H1 (cell line): ENCODE measurements around the gene TMEM178B. TPM values are rescaled to one million over a fixed set of nuclear protein-coding genes. Genes with fewer than 3 reads are reported as not detected.

Experiments
- CTCF ChIA-PET: fragments of 300-600 bp; sonication (Branson Sonifier 250); formaldehyde crosslinking; loops from one replicate; lab custom pipeline; 2021; ENCODE audit not compliant: partially characterized antibody; lab: Charles Lee
- POLR2A ChIA-PET: fragments of 300-600 bp; sonication (Branson Sonifier 250); formaldehyde crosslinking; loops from one replicate; lab custom pipeline; 2021; ENCODE audit warnings: inconsistent platforms; ENCODE audit not compliant: partially characterized antibody; lab: Charles Lee
- DNase-seq, 2 experiments: peaks; one replicate each; pipeline versions ENCODE4 v3.0.0 to v3.0.0-alpha.2; 2010 to 2022; ENCODE audit warnings: low spot score in 2 of 2, low read depth in 1 of 2, mixed read lengths in 1 of 2
- FAIRE-seq: peaks from 2 replicates; lab custom pipeline; 2011; peaks lifted over from hg19 to GRCh38; lab: Jason Lieb, UNC
- H2AFZ ChIP-seq: 2 replicates; pipeline ENCODE4 v1.8.1; 2012; ENCODE audit warnings: low read length, inconsistent platforms
- H2AK5ac ChIP-seq: 2 replicates; pipeline ENCODE4 v1.6.1; 2013; ENCODE audit warnings: low read depth, low read length
- H2BK120ac ChIP-seq: replicated peaks from 2 replicates; pipeline ENCODE3; 2013; ENCODE audit warnings: low read depth, low read length, inconsistent platforms
- H2BK12ac ChIP-seq: 2 replicates; pipeline ENCODE4 v1.6.1; 2013; ENCODE audit warnings: low read depth, low read length
- H2BK15ac ChIP-seq: 2 replicates; pipeline ENCODE4 v1.6.1; 2013; ENCODE audit warnings: low read length
- H2BK20ac ChIP-seq: 2 replicates; pipeline ENCODE4 v1.6.1; 2013; ENCODE audit warnings: low read length
- H2BK5ac ChIP-seq: 2 replicates; pipeline ENCODE4 v1.6.1; 2013; ENCODE audit warnings: low read depth, low read length
- H3K14ac ChIP-seq: 2 replicates; pipeline ENCODE4 v1.6.1; 2013; ENCODE audit warnings: inconsistent platforms; ENCODE audit not compliant: insufficient read length
- H3K18ac ChIP-seq: 2 replicates; pipeline ENCODE4 v1.6.1; 2013; ENCODE audit warnings: low read length; ENCODE audit errors: extremely low read depth
- H3K23ac ChIP-seq: 2 replicates; pipeline ENCODE4 v1.6.1; 2013; ENCODE audit warnings: inconsistent platforms; ENCODE audit not compliant: insufficient read length
- H3K23me2 ChIP-seq: 2 replicates; pipeline ENCODE4 v1.6.1; 2013; ENCODE audit warnings: low read depth, low read length
- H3K27ac ChIP-seq: 2 replicates; pipeline ENCODE4 v1.6.1; 2011; ENCODE audit warnings: low read depth, low read length, inconsistent platforms
- H3K27me3 ChIP-seq, 4 experiments: replicated peaks in 1 of 4; 1 replicate in 1 of 4; 2 replicates in 3 of 4; pipeline versions ENCODE4 v1.6.1 to v1.8.1; 2011 to 2013; ENCODE audit warnings: low read length in 3 of 4, mild to moderate bottlenecking in 3 of 4, inconsistent platforms in 2 of 4, mixed read lengths in 2 of 4, moderate library complexity in 1 of 4; ENCODE audit not compliant: control insufficient read depth in 3 of 4, insufficient read depth in 3 of 4; ENCODE audit errors: extremely low read depth in 1 of 4
- H3K36me3 ChIP-seq, 4 experiments: 2 replicates each; pipeline versions ENCODE4 v1.6.1 to v1.8.1; 2011 to 2013; ENCODE audit warnings: mild to moderate bottlenecking in 4 of 4, low read length in 3 of 4, moderate library complexity in 2 of 4, control low read depth in 1 of 4, inconsistent platforms in 1 of 4; ENCODE audit not compliant: insufficient read depth in 4 of 4, control insufficient read depth in 2 of 4
- H3K4ac ChIP-seq: replicated peaks from 2 replicates; pipeline ENCODE3; 2013; ENCODE audit warnings: low read length, low read depth, mixed read lengths, inconsistent platforms; ENCODE audit not compliant: insufficient read length
- H3K4me1 ChIP-seq, 4 experiments: replicated peaks in 1 of 4; 1 replicate in 1 of 4; 2 replicates in 3 of 4; pipeline versions ENCODE4 v1.6.1 to v1.8.1; 2011 to 2013; ENCODE audit warnings: low read length in 3 of 4, inconsistent platforms in 2 of 4, mixed read lengths in 1 of 4; ENCODE audit not compliant: insufficient read depth in 4 of 4, control insufficient read depth in 3 of 4
- H3K4me2 ChIP-seq, 2 experiments: 2 replicates each; pipeline versions ENCODE4 v1.6.1 to v1.8.1; 2011 to 2013; ENCODE audit warnings: low read depth in 2 of 2, low read length in 2 of 2, control low read depth in 1 of 2, inconsistent platforms in 1 of 2, mild to moderate bottlenecking in 1 of 2; ENCODE audit not compliant: insufficient read depth in 1 of 2
- H3K4me3 ChIP-seq, 4 experiments: fragments of 200-600, 300-600 bp in 1 of 4; sonication (generic), shearing (Covaris generic), sonication (Bioruptor Twin) in 1 of 4; 2 replicates each; pipeline versions ENCODE4 v1.5.1 to v1.8.1; 2011 to 2016; ENCODE audit warnings: low read length in 4 of 4, low read depth in 3 of 4, control low read depth in 2 of 4, inconsistent platforms in 2 of 4, mild to moderate bottlenecking in 2 of 4, mixed read lengths in 1 of 4, moderate library complexity in 1 of 4; ENCODE audit not compliant: insufficient read depth in 2 of 4; ENCODE audit errors: extremely low read depth in 1 of 4
- H3K56ac ChIP-seq: replicated peaks from 2 replicates; pipeline ENCODE3; 2013; ENCODE audit warnings: low read depth, mild to moderate bottlenecking, mixed read lengths, low read length, inconsistent platforms; ENCODE audit not compliant: insufficient read length
- H3K79me1 ChIP-seq: 2 replicates; pipeline ENCODE4 v1.6.1; 2013; ENCODE audit warnings: low read depth, low read length, control low read depth
- H3K79me2 ChIP-seq, 2 experiments: 2 replicates each; pipeline versions ENCODE4 v1.6.1 to v1.8.1; 2012 to 2013; ENCODE audit warnings: low read length in 2 of 2, mild to moderate bottlenecking in 2 of 2, inconsistent platforms in 1 of 2; ENCODE audit not compliant: insufficient read depth in 2 of 2, control insufficient read depth in 1 of 2
- H3K9ac ChIP-seq, 4 experiments: replicated peaks in 1 of 4; 1 replicate in 1 of 4; 2 replicates in 3 of 4; pipeline versions ENCODE4 v1.6.1 to v1.8.1; 2011 to 2013; ENCODE audit warnings: low read depth in 3 of 4, low read length in 3 of 4, control low read depth in 2 of 4, mild to moderate bottlenecking in 2 of 4, moderate library complexity in 2 of 4, inconsistent platforms in 1 of 4; ENCODE audit errors: extremely low read depth in 1 of 4
- H3K9me3 ChIP-seq, 2 experiments: 2 replicates each; pipeline versions ENCODE4 v1.6.1 to v1.8.1; 2012 to 2013; ENCODE audit warnings: mild to moderate bottlenecking in 2 of 2, moderate library complexity in 2 of 2, control low read depth in 1 of 2, inconsistent platforms in 1 of 2, low read depth in 1 of 2, low read length in 1 of 2, mixed read lengths in 1 of 2; ENCODE audit not compliant: insufficient read depth in 2 of 2
- H4K20me1 ChIP-seq, 2 experiments: replicated peaks in 1 of 2; 2 replicates each; pipeline versions ENCODE3 to v1.8.1; 2011 to 2013; ENCODE audit warnings: inconsistent platforms in 2 of 2, low read length in 2 of 2, mild to moderate bottlenecking in 1 of 2; ENCODE audit not compliant: insufficient read depth in 2 of 2, control insufficient read depth in 1 of 2
- H4K5ac ChIP-seq: 2 replicates; pipeline ENCODE4 v1.6.1; 2013; ENCODE audit warnings: low read length, low read depth, mixed read lengths, inconsistent platforms; ENCODE audit not compliant: insufficient read length
- H4K8ac ChIP-seq: 2 replicates; pipeline ENCODE4 v1.8.0; 2013; ENCODE audit warnings: mild to moderate bottlenecking, moderate library complexity, low read length, inconsistent platforms; ENCODE audit not compliant: insufficient read depth; ENCODE audit errors: extremely low read depth
- H4K91ac ChIP-seq: replicated peaks from 2 replicates; pipeline ENCODE3; 2013; ENCODE audit warnings: low read length, mixed read lengths, inconsistent platforms; ENCODE audit not compliant: insufficient read length
- BCL11A ChIP-seq, 2 experiments: IDR thresholded peaks; one replicate each; pipeline ENCODE4 v1.6.1; 2011; ENCODE audit warnings: low read depth in 2 of 2, low read length in 2 of 2, mild to moderate bottlenecking in 2 of 2
- CHD1 ChIP-seq: IDR thresholded peaks from 2 replicates; pipeline ENCODE4 v1.6.1; 2012; ENCODE audit warnings: low read depth, low read length, improper control_type of control experiment
- E2F6 ChIP-seq: IDR thresholded peaks from 2 replicates; pipeline ENCODE4 v1.6.1; 2012; ENCODE audit warnings: inconsistent platforms
- EP300 ChIP-seq, 2 experiments: IDR thresholded peaks; 1 replicate in 1 of 2; 2 replicates in 1 of 2; pipeline ENCODE4 v1.6.1; 2011 to 2012; ENCODE audit warnings: low read depth in 2 of 2, low read length in 2 of 2, mild to moderate bottlenecking in 2 of 2, borderline replicate concordance in 1 of 2, inconsistent platforms in 1 of 2, moderate library complexity in 1 of 2
- GTF2F1 ChIP-seq: IDR thresholded peaks from 2 replicates; pipeline ENCODE4 v1.6.1; 2012; ENCODE audit warnings: low read depth, low read length, improper control_type of control experiment, borderline replicate concordance
- HDAC6 ChIP-seq: IDR thresholded peaks from one replicate; pipeline ENCODE4 v1.7.1; 2012; ENCODE audit warnings: low read depth, mild to moderate bottlenecking, inconsistent platforms, low read length, moderate library complexity
- JUND ChIP-seq: IDR thresholded peaks from 2 replicates; pipeline ENCODE4 v1.6.1; 2011; ENCODE audit warnings: mild to moderate bottlenecking, improper control_type of control experiment, low read length
- MAFK ChIP-seq: IDR thresholded peaks from 2 replicates; pipeline ENCODE4 v1.6.1; 2012; ENCODE audit warnings: low read depth, mild to moderate bottlenecking, improper control_type of control experiment, low read length
- RNF2 ChIP-seq: fragments of 200-900, 300-1000 bp; sonication (generic); IDR thresholded peaks from 2 replicates; pipeline ENCODE4 v1.7.1; 2016; ENCODE audit warnings: borderline replicate concordance, low read depth, mild to moderate bottlenecking, antibody characterized with exemption, low read length; ENCODE audit not compliant: poor library complexity, severe bottlenecking; ENCODE audit errors: missing control alignments
- TAF7 ChIP-seq: optimal IDR thresholded peaks from 2 replicates; pipeline ENCODE3; 2011; ENCODE audit warnings: low read depth, mild to moderate bottlenecking, inconsistent platforms, low read length, moderate library complexity, borderline replicate concordance
- ZNF274 ChIP-seq: IDR thresholded peaks from 2 replicates; pipeline ENCODE4 v1.7.0; 2012; ENCODE audit warnings: low read length, borderline replicate concordance; ENCODE audit errors: extremely low read depth
- WGBS, 2 experiments: shearing (Covaris generic) in 1 of 2; methylation state at CpG; one replicate each; pipeline versions ENCODE4 v1.1.6 to v1.1.7; 2013 to 2015; ENCODE audit warnings: low lambda C conversion rate in 2 of 2, mixed read lengths in 2 of 2, inconsistent platforms in 1 of 2, low coverage in 1 of 2, missing lambda C conversion rate in 1 of 2; ENCODE audit not compliant: insufficient replicate concordance in 2 of 2, insufficient coverage in 1 of 2, insufficient read length in 1 of 2; ENCODE audit errors: extremely low coverage in 1 of 2, missing lambda C conversion rate in 1 of 2; 5-methylcytosine and 5-hydroxymethylcytosine counted together
- polyA plus RNA-seq, 7 experiments: library from polyadenylated mRNA; depleted of rRNA in 3 of 7; stranded (reverse) in 5 of 7; unstranded in 2 of 7; fragments of >200 nt in 5 of 7; fragments of 200-250 nt in 2 of 7; gene quantifications; 1 replicate in 5 of 7; 2 replicates in 1 of 7; 4 replicates in 1 of 7; pipeline versions ENCODE4 v1.2.1 to v1.2.3, GENCODE V29; 2011 to 2013; ENCODE audit warnings: missing spikeins in 2 of 7, mixed read lengths in 2 of 7
- total RNA-seq: library from RNA; stranded (reverse); fragmentation: NEBNext Ultra II Directional; extraction: Animal tissue kit (Norgen Biotek cat#: 25700); gene quantifications from 2 replicates; pipeline ENCODE4 v1.2.1, GENCODE V29; 2021
- TF ChIP-seq, protein P1 (sequence below): IDR thresholded peaks from 2 replicates; pipeline ENCODE4 v1.6.1; 2012; ENCODE audit warnings: inconsistent platforms

The TMEM178B gene
- total and polyA plus RNA-seq, 2 of the 8 experiments (the other 6 are each of a cell fraction or from before 2014, with no cell fraction given): 5.3 to 18.1 TPM

GRCh38 chr7:141370650-141371049 is 296.8 kb downstream of the TMEM178B start:
- Histone ChIP-seq H3K79me2 (no peaks in the 10 kb centered on the region), H3K18ac (no peak overlapping the region), H2BK120ac (no peak overlapping the region), H3K27ac (no peak overlapping the region), H3K79me1 (no peaks in the 10 kb centered on the region; the same call in 1 of the 2 replicates), H3K4ac (no peak overlapping the region), H3K4me1 (peaks cover 5 to 16% (median 11%) of the 10 kb centered on the region in 4 experiments), H4K8ac (no peak overlapping the region), H3K23ac (no peak overlapping the region), H3K9me3 (no peaks in the 10 kb centered on the region), H2AK5ac (no peak overlapping the region), H3K4me2 (no peak overlapping the region), H3K4me3 (no peak overlapping the region), H3K56ac (no peak overlapping the region), H2BK15ac (no peak overlapping the region), H3K23me2 (no peaks in the 10 kb centered on the region), H3K14ac (no peak overlapping the region), H2BK20ac (no peak overlapping the region), H2BK12ac (no peak overlapping the region), H3K9ac (no peak overlapping the region), H4K20me1 (no peaks in the 10 kb centered on the region), H3K27me3 (no peaks in the 10 kb centered on the region), H4K5ac (no peak overlapping the region), H2BK5ac (no peak overlapping the region), H2AFZ (no peak overlapping the region), H3K36me3 (no peaks in the 10 kb centered on the region), H4K91ac (no peak overlapping the region)
- CTCF ChIA-PET: interaction anchor here (1.1 to 2.0 kb wide), 3 partner anchors 12 to 163 kb away, joined by 3 to 5 read pairs (median 4); no protein-coding TSS in a partner anchor
- POLR2A ChIA-PET: no interaction called here
- 92% methylated on average over 5 of the region's 5 CpGs; no CpG with 5 or more reads in 1 of the 2 experiments for WGBS, 2 experiments
- DNase-seq (no peak), FAIRE-seq (no peak)
- no peak for TF ChIP-seq E2F6
- no peak for TF ChIP-seq BCL11A (IDR thresholded peaks at IDR 0.05; ENCODE audit: low read depth in 2 of 2, low read length in 2 of 2)
- TF ChIP-seq MAFK: no peak
- TF ChIP-seq GTF2F1: no peak
- TF ChIP-seq HDAC6: no peak
- no peak for TF ChIP-seq JUND
- no peak for TF ChIP-seq EP300 (IDR thresholded peaks at IDR 0.05; ENCODE audit: borderline replicate concordance in 1 of 2, low read depth in 2 of 2, low read length in 2 of 2)
- TF ChIP-seq RNF2: no peak
- TF ChIP-seq ZNF274: no peak
- TF ChIP-seq, protein P1, sequence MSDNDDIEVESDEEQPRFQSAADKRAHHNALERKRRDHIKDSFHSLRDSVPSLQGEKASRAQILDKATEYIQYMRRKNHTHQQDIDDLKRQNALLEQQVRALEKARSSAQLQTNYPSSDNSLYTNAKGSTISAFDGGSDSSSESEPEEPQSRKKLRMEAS: no peak
- TF ChIP-seq TAF7: no peak
- no peak for TF ChIP-seq CHD1
